Parathyroid adenoma (tissue), 2 donors: ENCODE results near the gene NOM1.

Source experiments
- H2AFZ ChIP-seq: fragments of 300-600 bp; sonication (generic); one replicate; pipeline ENCODE4 v1.7.0; 2017; ENCODE audit warnings: antibody characterized with exemption, mild to moderate bottlenecking
- H3K27ac ChIP-seq: fragments of 300-600 bp; sonication (generic); one replicate; pipeline ENCODE4 v1.7.0; 2017
- H3K27me3 ChIP-seq: fragments of 300-600 bp; sonication (generic); one replicate; pipeline ENCODE4 v1.7.0; 2017; ENCODE audit warnings: low read length; ENCODE audit not compliant: control insufficient read depth, insufficient read depth
- H3K36me3 ChIP-seq: fragments of 300-600 bp; sonication (generic); one replicate; pipeline ENCODE4 v1.7.0; 2017; ENCODE audit warnings: low read length; ENCODE audit not compliant: control insufficient read depth, insufficient read depth
- H3K4me1 ChIP-seq: fragments of 300-600 bp; sonication (generic); one replicate; pipeline ENCODE4 v1.7.0; 2017; ENCODE audit warnings: control low read depth
- H3K4me2 ChIP-seq: fragments of 300-600 bp; sonication (generic); one replicate; pipeline ENCODE4 v1.7.0; 2017; ENCODE audit warnings: low read length
- H3K4me3 ChIP-seq: fragments of 300-600 bp; sonication (generic); one replicate; pipeline ENCODE4 v1.7.0; 2017; ENCODE audit warnings: low read depth, low read length
- H3K79me2 ChIP-seq: fragments of 300-600 bp; sonication (generic); one replicate; pipeline ENCODE4 v1.7.0; 2017; ENCODE audit warnings: control low read depth
- H3K9ac ChIP-seq: fragments of 300-600 bp; sonication (generic); one replicate; pipeline ENCODE4 v1.7.0; 2017; ENCODE audit warnings: mild to moderate bottlenecking
- H3K9me3 ChIP-seq: fragments of 300-600 bp; sonication (generic); one replicate; pipeline ENCODE4 v1.7.0; 2017; ENCODE audit warnings: low read length; ENCODE audit not compliant: control insufficient read depth
- TF ChIP-seq, protein P1 (sequence below): fragments of 300-600 bp; sonication (generic); IDR thresholded peaks from one replicate; pipeline ENCODE4 v1.7.0; 2017; ENCODE audit warnings: antibody characterized with exemption, mild to moderate bottlenecking
- donor health status: primary hyperparathyroidism.

NOM1 gene

DNA sequence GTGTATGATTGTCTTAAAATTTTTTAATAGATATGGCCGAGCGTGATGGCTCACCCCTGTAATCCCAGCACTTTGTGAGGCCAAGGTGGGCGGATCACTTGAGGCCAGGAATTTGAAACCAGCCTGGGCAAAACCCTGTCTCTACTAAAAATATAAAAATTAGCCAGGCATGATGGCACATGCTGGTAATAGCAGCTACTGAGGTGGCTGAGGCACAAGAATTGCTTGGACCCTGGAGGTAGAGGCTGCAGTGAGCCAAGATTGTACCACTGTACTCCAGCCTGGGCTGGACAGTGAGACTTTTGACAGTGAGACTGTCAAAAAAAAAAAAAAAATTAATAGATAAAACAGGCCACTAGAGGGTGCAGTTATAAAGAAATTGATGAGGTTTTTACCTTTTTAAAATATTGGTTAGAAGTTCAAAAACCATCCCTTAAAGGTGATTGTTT, 20.5 kb downstream of the NOM1 start:
- no peak overlapping the region for H3K4me3 ChIP-seq
- no peaks in the 10 kb centered on the region for H3K79me2 ChIP-seq
- no peak overlapping the region for H3K27ac ChIP-seq
- TF ChIP-seq, protein P1, sequence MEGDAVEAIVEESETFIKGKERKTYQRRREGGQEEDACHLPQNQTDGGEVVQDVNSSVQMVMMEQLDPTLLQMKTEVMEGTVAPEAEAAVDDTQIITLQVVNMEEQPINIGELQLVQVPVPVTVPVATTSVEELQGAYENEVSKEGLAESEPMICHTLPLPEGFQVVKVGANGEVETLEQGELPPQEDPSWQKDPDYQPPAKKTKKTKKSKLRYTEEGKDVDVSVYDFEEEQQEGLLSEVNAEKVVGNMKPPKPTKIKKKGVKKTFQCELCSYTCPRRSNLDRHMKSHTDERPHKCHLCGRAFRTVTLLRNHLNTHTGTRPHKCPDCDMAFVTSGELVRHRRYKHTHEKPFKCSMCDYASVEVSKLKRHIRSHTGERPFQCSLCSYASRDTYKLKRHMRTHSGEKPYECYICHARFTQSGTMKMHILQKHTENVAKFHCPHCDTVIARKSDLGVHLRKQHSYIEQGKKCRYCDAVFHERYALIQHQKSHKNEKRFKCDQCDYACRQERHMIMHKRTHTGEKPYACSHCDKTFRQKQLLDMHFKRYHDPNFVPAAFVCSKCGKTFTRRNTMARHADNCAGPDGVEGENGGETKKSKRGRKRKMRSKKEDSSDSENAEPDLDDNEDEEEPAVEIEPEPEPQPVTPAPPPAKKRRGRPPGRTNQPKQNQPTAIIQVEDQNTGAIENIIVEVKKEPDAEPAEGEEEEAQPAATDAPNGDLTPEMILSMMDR, result peak; percentile 30
- no peaks in the 10 kb centered on the region for H3K27me3 ChIP-seq
- H3K4me2 ChIP-seq, result no peak overlapping the region
- no peaks in the 10 kb centered on the region for H3K9me3 ChIP-seq
- H3K9ac ChIP-seq, result no peak overlapping the region
- H3K36me3 ChIP-seq, result no peaks in the 10 kb centered on the region
- no peak overlapping the region for H2AFZ ChIP-seq
- H3K4me1 ChIP-seq, result no peaks in the 10 kb centered on the region

DNA sequence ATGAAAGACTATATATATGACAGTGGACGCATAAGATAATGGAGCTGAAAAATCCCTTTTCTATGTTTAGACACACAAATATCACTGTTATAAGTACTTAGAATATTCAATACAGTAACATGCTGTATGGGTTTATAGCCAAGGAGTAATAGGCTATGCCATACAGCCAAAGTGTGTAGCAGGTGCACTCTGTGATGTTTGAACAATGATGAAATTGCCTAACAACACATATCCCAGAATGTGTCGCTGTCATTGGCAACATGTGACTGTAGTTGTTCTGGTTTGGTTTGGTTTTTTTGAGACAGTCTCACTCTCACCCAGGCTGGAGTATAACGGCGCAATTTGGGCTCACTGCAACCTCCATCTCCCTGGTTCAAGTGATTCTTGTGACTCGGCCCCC, 26.1 kb downstream of the NOM1 start:
- no peaks in the 10 kb centered on the region for H3K9me3 ChIP-seq
- no peak overlapping the region for H3K27ac ChIP-seq
- no peak overlapping the region for H2AFZ ChIP-seq
- TF ChIP-seq, protein P1, result no peak
- H3K79me2 ChIP-seq, result no peaks in the 10 kb centered on the region
- H3K27me3 ChIP-seq, result no peaks in the 10 kb centered on the region
- H3K9ac ChIP-seq, result no peak overlapping the region
- H3K36me3 ChIP-seq, result no peaks in the 10 kb centered on the region
- no peak overlapping the region for H3K4me3 ChIP-seq
- no peak overlapping the region for H3K4me2 ChIP-seq
- no peaks in the 10 kb centered on the region for H3K4me1 ChIP-seq

DNA sequence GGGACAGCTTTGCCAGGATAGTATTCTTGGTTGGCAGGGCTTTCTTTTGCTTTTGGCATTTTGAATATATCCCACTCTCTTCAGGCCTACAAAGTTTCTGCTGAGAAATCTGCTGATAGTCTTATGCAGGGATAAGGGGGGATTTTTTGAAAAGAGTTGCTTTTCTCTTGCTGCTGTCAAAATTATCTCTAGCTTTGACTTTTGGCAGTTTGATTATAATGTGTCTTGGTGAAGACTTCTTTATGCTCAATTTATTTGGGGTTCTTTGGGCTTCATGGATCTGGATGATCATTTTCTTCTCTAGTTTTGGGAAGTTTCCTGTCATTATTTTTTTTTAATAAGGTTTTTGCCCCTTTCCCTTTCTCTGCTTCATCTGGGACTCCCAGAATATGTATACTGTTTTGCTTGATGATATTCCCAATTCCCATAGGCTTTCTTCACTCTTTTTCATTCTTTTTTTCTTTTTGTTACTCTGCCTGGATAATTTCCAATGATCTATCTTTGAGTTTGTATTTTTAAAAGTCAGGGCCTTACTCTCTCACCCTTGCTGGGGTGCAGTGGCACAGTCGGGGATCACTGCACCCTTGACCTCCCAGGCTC, 29.6 kb downstream of the NOM1 start:
- Histone ChIP-seq H3K27ac (no peak overlapping the region), H3K36me3 (no peaks in the 10 kb centered on the region)

DNA sequence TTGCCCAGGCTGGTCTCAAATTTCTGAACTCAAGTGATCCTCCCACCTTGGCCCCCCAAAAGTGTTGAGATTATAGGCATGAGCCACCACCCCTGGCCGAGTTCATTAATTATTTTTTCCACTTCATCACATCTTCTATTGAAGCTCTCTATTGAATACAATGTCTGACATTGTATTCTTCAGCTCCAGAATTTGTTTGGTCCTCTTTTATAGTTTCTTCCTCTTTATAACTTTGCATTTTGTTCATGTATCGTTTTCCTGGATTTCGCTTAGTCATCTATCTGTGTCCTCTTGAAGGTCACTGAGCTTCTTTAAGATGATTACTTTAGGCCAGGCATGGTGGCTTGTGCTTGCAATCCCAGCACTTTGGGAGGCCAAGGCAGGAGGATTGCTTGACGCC, 30.2 kb downstream of the NOM1 start:
- no peaks in the 10 kb centered on the region for H3K9me3 ChIP-seq
- H3K4me3 ChIP-seq, result no peak overlapping the region
- H3K79me2 ChIP-seq, result no peaks in the 10 kb centered on the region
- no peak overlapping the region for H2AFZ ChIP-seq
- no peak overlapping the region for H3K4me2 ChIP-seq
- no peak overlapping the region for H3K27ac ChIP-seq
- H3K36me3 ChIP-seq, result no peaks in the 10 kb centered on the region
- TF ChIP-seq, protein P1, result no peak
- H3K9ac ChIP-seq, result no peak overlapping the region
- no peaks in the 10 kb centered on the region for H3K27me3 ChIP-seq
- H3K4me1 ChIP-seq, result no peaks in the 10 kb centered on the region

More for the DNA sequence above, 29.6 kb downstream of the NOM1 start:
- Histone ChIP-seq H3K27me3 (no peaks in the 10 kb centered on the region), H3K79me2 (no peaks in the 10 kb centered on the region), H3K4me3 (no peak overlapping the region), H3K4me1 (no peaks in the 10 kb centered on the region), H2AFZ (no peak overlapping the region), H3K9ac (no peak overlapping the region), H3K9me3 (no peaks in the 10 kb centered on the region), H3K4me2 (no peak overlapping the region)
- TF ChIP-seq, protein P1, result no peak
